Endothelial cell of umbilical vein (primary cell): ENCODE results near the gene DPH6. TPM values are rescaled to one million over a fixed set of nuclear protein-coding genes. Genes with fewer than 3 reads are reported as not detected.

ENCODE experiments used
- BruUV-seq: library from RNA; stranded (reverse); fragments of 400-500 nt; replicated peaks from 2 replicates; lab custom pipeline; 2021; lab: Mats Ljungman, UMichigan
- CTCF ChIA-PET: fragments of 300-600, 350-600 bp; sonication (Branson Sonifier 250); formaldehyde crosslinking; loops from one replicate; lab custom pipeline; 2021; ENCODE audit warnings: antibody characterized with exemption, inconsistent platforms; lab: Charles Lee
- POLR2A ChIA-PET: fragments of 300-600, 350-600 bp; sonication (Branson Sonifier 250); formaldehyde crosslinking; loops from one replicate; lab custom pipeline; 2021; ENCODE audit warnings: antibody characterized with exemption, inconsistent platforms; lab: Charles Lee
- DNase-seq: peaks from one replicate; pipeline ENCODE4 v3.0.0-alpha.2; 2011; ENCODE audit warnings: low read depth, low spot score
- FAIRE-seq: peaks from 2 replicates; lab custom pipeline; 2011; peaks lifted over from hg19 to GRCh38; lab: Jason Lieb, UNC
- H2AFZ ChIP-seq: 2 replicates; pipeline ENCODE4 v1.6.0; 2012; ENCODE audit warnings: low read depth, low read length, control low read depth, inconsistent platforms
- H3K27ac ChIP-seq: 2 replicates; pipeline ENCODE4 v1.5.1; 2011; ENCODE audit warnings: low read depth, mild to moderate bottlenecking, control low read depth, low read length, moderate library complexity; ENCODE audit not compliant: insufficient read depth
- H3K27me3 ChIP-seq, 2 experiments: 2 replicates each; pipeline versions ENCODE4 v1.6.0 to v1.6.1; 2011; ENCODE audit warnings: low read length in 2 of 2, mixed read lengths in 1 of 2; ENCODE audit not compliant: control insufficient read depth in 2 of 2, insufficient read depth in 2 of 2
- H3K36me3 ChIP-seq, 2 experiments: 2 replicates in 1 of 2; 3 replicates in 1 of 2; pipeline ENCODE4 v1.5.1; 2011; ENCODE audit warnings: low read length in 2 of 2, mild to moderate bottlenecking in 1 of 2, moderate library complexity in 1 of 2; ENCODE audit not compliant: control insufficient read depth in 2 of 2, insufficient read depth in 2 of 2; ENCODE audit errors: extremely low read depth in 1 of 2
- H3K4me1 ChIP-seq: 3 replicates; pipeline ENCODE4 v1.5.1; 2011; ENCODE audit warnings: mild to moderate bottlenecking, low read length; ENCODE audit not compliant: control insufficient read depth, insufficient read depth; ENCODE audit errors: extremely low read depth
- H3K4me2 ChIP-seq: 2 replicates; pipeline ENCODE4 v1.6.1; 2011; ENCODE audit warnings: low read length, control low read depth, mixed read lengths; ENCODE audit not compliant: insufficient read depth
- H3K4me3 ChIP-seq, 3 experiments: fragments of 200-600 bp in 1 of 3; sonication (generic), shearing (Covaris generic) in 1 of 3; replicated peaks in 1 of 3; 2 replicates each; pipeline ENCODE4 v1.5.1; 2011 to 2016; ENCODE audit warnings: control low read depth in 3 of 3, low read length in 3 of 3, mild to moderate bottlenecking in 2 of 3, inconsistent platforms in 1 of 3, low read depth in 1 of 3, moderate library complexity in 1 of 3; ENCODE audit not compliant: insufficient read depth in 1 of 3
- H3K79me2 ChIP-seq: 2 replicates; pipeline ENCODE4 v1.6.0; 2012; ENCODE audit warnings: low read length, inconsistent platforms; ENCODE audit not compliant: control insufficient read depth, insufficient read depth
- H3K9ac ChIP-seq: replicated peaks from 2 replicates; pipeline ENCODE3; 2011; ENCODE audit warnings: low read length, control low read depth; ENCODE audit not compliant: insufficient read depth; ENCODE audit errors: extremely low read depth
- H3K9me1 ChIP-seq: replicated peaks from 3 replicates; pipeline ENCODE4 v1.6.0; 2011; ENCODE audit warnings: mild to moderate bottlenecking, low read length; ENCODE audit not compliant: control insufficient read depth, insufficient read depth; ENCODE audit errors: extremely low read depth
- H3K9me3 ChIP-seq: replicated peaks from 2 replicates; pipeline ENCODE4 v1.5.1; 2012; ENCODE audit warnings: low read length, inconsistent platforms; ENCODE audit not compliant: control insufficient read depth, insufficient read depth
- H4K20me1 ChIP-seq: replicated peaks from 2 replicates; pipeline ENCODE3; 2011; ENCODE audit warnings: mild to moderate bottlenecking, low read length; ENCODE audit not compliant: control insufficient read depth, insufficient read depth; ENCODE audit errors: extremely low read depth
- FOS ChIP-seq: IDR thresholded peaks from 2 replicates; pipeline ENCODE4 v1.6.1; 2011; ENCODE audit warnings: mild to moderate bottlenecking, low read length, moderate library complexity, borderline replicate concordance; ENCODE audit not compliant: insufficient read depth
- JUN ChIP-seq: IDR thresholded peaks from 2 replicates; pipeline ENCODE4 v1.6.1; 2011; ENCODE audit warnings: borderline replicate concordance, low read depth; ENCODE audit not compliant: insufficient read length, insufficient read depth
- MYC ChIP-seq: IDR thresholded peaks from one replicate; pipeline ENCODE4 v1.6.1; 2011; ENCODE audit warnings: mild to moderate bottlenecking, low read depth, low read length
- POLR2A ChIP-seq: IDR thresholded peaks from 2 replicates; pipeline ENCODE4 v1.6.1; 2012; ENCODE audit warnings: low read depth, mild to moderate bottlenecking, control low read depth, low read length
- dilution Hi-C: fragments of 300-500 bp; cut with MboI; formaldehyde crosslinking; loops from one replicate; pipeline ENCODE4 v1.15.0; 2019; ENCODE audit warnings: low sequenced_read_pairs; ENCODE audit not compliant: extremely low pct_ligation_motif_present
- intact Hi-C: fragments of 100-400 bp; cut with micrococcal nuclease; formaldehyde crosslinking; loops from one replicate; pipeline ENCODE4 v1.10.0; 2022
- polyA plus RNA-seq, 4 experiments: library from polyadenylated mRNA; depleted of rRNA in 3 of 4; stranded (reverse) in 3 of 4; unstranded in 1 of 4; fragments of >200 nt; gene quantifications; 2 replicates each; pipeline versions ENCODE4 v1.2.1 to v1.2.3, GENCODE V29; 2011 to 2012; ENCODE audit warnings: missing spikeins in 1 of 4
- total RNA-seq: library from RNA; stranded (reverse); gene quantifications from 2 replicates; pipeline ENCODE4 v1.2.3, GENCODE V29; 2021
- TF ChIP-seq, protein P1 (sequence below): IDR thresholded peaks from 2 replicates; pipeline ENCODE4 v1.6.1; 2011; ENCODE audit not compliant: insufficient read depth, insufficient read length
- TF ChIP-seq, protein P2 (sequence below), 2 donors: IDR thresholded peaks; 1 replicate in 1 of 2; 2 replicates in 1 of 2; pipeline ENCODE4 v1.5.1; 2011; ENCODE audit warnings: low read length in 2 of 2, mild to moderate bottlenecking in 2 of 2, moderate library complexity in 2 of 2, control low read depth in 1 of 2, inconsistent platforms in 1 of 2, low read depth in 1 of 2; ENCODE audit not compliant: insufficient read depth in 1 of 2; ENCODE audit errors: extremely low read depth in 1 of 2

The DPH6 gene
- total and polyA plus RNA-seq, 2 donors (not counting 3 experiments of a cell fraction or from before 2014, with no cell fraction given) = 4.6 to 10.1 TPM

DNA sequence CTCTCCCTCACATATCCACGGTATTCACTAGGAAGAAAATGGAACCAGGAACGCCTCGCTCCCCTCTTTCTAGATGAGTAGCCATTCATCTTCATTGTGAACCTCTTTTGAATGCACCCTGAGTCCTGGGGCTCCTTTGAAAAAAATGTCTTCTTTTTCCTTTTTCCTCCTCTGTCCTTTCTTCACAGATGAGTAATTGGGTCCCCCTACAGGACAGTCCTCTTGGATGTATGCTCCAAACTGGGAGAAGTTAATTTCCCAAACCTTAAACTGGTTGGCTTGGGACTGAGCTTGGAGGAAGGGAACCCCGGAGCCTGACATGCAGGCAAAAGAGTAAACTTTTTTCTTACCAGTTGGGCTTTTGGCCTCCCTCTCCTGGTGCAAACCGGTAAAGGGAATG lies 108.8 kb downstream of the DPH6 start:
- no peaks in the 10 kb centered on the region for H3K9me3 ChIP-seq
- no TSS peak for BruUV-seq
- H3K27me3 ChIP-seq = no peaks in the 10 kb centered on the region
- H3K79me2 ChIP-seq = no peaks in the 10 kb centered on the region
- CTCF ChIA-PET = interaction anchor here (1.3 to 7.9 kb wide), 6 partner anchors 8 to 152 kb away, joined by 4 to 100 read pairs (median 18); no protein-coding TSS in a partner anchor
- no peaks in the 10 kb centered on the region for H3K9me1 ChIP-seq
- intact Hi-C loops = loop anchor here (1.0 kb wide), 1 partner anchor 148 kb away; no protein-coding TSS in a partner anchor
- H3K9ac ChIP-seq = no peak overlapping the region
- H4K20me1 ChIP-seq = no peaks in the 10 kb centered on the region
- no peak overlapping the region for H3K27ac ChIP-seq
- DNase-seq (peak; percentile 16), FAIRE-seq (peak; percentile 24)
- no peak overlapping the region for H2AFZ ChIP-seq
- dilution Hi-C loops = no loop called here
- POLR2A ChIA-PET = no interaction called here
- H3K4me2 ChIP-seq = no peak overlapping the region
- H3K4me1 ChIP-seq = no peaks in the 10 kb centered on the region
- TF ChIP-seq, protein P1, sequence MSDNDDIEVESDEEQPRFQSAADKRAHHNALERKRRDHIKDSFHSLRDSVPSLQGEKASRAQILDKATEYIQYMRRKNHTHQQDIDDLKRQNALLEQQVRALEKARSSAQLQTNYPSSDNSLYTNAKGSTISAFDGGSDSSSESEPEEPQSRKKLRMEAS = no peak
- TF ChIP-seq, protein P2, sequence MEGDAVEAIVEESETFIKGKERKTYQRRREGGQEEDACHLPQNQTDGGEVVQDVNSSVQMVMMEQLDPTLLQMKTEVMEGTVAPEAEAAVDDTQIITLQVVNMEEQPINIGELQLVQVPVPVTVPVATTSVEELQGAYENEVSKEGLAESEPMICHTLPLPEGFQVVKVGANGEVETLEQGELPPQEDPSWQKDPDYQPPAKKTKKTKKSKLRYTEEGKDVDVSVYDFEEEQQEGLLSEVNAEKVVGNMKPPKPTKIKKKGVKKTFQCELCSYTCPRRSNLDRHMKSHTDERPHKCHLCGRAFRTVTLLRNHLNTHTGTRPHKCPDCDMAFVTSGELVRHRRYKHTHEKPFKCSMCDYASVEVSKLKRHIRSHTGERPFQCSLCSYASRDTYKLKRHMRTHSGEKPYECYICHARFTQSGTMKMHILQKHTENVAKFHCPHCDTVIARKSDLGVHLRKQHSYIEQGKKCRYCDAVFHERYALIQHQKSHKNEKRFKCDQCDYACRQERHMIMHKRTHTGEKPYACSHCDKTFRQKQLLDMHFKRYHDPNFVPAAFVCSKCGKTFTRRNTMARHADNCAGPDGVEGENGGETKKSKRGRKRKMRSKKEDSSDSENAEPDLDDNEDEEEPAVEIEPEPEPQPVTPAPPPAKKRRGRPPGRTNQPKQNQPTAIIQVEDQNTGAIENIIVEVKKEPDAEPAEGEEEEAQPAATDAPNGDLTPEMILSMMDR (IDR thresholded peaks at IDR 0.05; ENCODE audit: extremely low read depth in 1 of 2, insufficient read depth in 1 of 2, low read depth in 1 of 2, low read length in 2 of 2) = peak in 1 of 2 donors; percentile 13
- no peaks in the 10 kb centered on the region for H3K36me3 ChIP-seq
- no peak overlapping the region for H3K4me3 ChIP-seq

DNA sequence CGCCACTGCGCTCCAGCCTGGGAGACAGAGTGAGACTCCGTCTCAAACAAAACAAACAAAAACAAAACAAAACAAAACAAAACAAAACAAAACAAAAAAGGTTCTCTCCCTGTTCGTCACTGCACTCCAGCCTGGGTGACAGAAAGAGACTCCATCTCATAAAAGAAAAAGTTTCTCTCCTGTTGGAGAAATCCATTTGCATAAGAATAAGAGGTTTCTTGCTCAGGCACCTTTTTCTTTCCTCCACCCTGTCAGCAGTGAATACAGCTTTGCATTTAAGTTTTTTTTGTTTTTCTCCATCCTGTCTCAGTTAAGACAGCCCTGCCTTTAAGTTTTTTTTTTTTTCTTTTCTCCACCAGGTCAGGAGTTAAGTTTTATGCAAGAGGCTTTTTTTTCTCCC lies 109.5 kb downstream of the DPH6 start:
- H2AFZ ChIP-seq = no peak overlapping the region
- DNase-seq = no peak
- H3K4me3 ChIP-seq = no peak overlapping the region
- H3K9me1 ChIP-seq = no peaks in the 10 kb centered on the region
- no peak overlapping the region for H3K4me2 ChIP-seq
- no peaks in the 10 kb centered on the region for H3K79me2 ChIP-seq
- intact Hi-C loops = no loop called here
- no peak overlapping the region for H3K27ac ChIP-seq
- FAIRE-seq = no peak
- CTCF ChIA-PET = interaction anchor here (0.9 to 7.9 kb wide), 8 partner anchors 8 to 151 kb away, joined by 3 to 100 read pairs (median 10); no protein-coding TSS in a partner anchor
- no peak for TF ChIP-seq FOS
- no peak for TF ChIP-seq MYC
- TF ChIP-seq, protein P2 (IDR thresholded peaks at IDR 0.05; ENCODE audit: extremely low read depth in 1 of 2, insufficient read depth in 1 of 2, low read depth in 1 of 2, low read length in 2 of 2) = no peak
- TF ChIP-seq POLR2A = no peak
- no peak for TF ChIP-seq JUN
- TF ChIP-seq, protein P1 = no peak
- H4K20me1 ChIP-seq = no peaks in the 10 kb centered on the region
- H3K4me1 ChIP-seq = no peaks in the 10 kb centered on the region
- POLR2A ChIA-PET = no interaction called here
- BruUV-seq = no TSS peak
- H3K27me3 ChIP-seq = no peaks in the 10 kb centered on the region
- H3K36me3 ChIP-seq = no peaks in the 10 kb centered on the region
- dilution Hi-C loops = no loop called here
- no peak overlapping the region for H3K9ac ChIP-seq
- H3K9me3 ChIP-seq = no peaks in the 10 kb centered on the region
